Liver (tissue), 9 donors: Measurements from ENCODE around the gene KRT83. TPM values are rescaled to one million over a fixed set of nuclear protein-coding genes. Genes with fewer than 3 reads are reported as not detected.

Experiments used
- DNase-seq: peaks from one replicate; pipeline ENCODE4 v3.0.0-alpha.2; 2017; ENCODE audit warnings: low spot score
- H3K27ac ChIP-seq, 2 donors: one replicate each; pipeline ENCODE4 v1.7.0; 2013; ENCODE audit warnings: inconsistent platforms in 2 of 2, low read length in 2 of 2, control low read depth in 1 of 2, low read depth in 1 of 2, mild to moderate bottlenecking in 1 of 2
- H3K27me3 ChIP-seq, 4 donors: one replicate each; pipeline versions ENCODE4 v1.6.1 to v1.7.0; 2013; ENCODE audit warnings: low read length in 3 of 4, inconsistent platforms in 1 of 4, mild to moderate bottlenecking in 1 of 4, moderate library complexity in 1 of 4; ENCODE audit not compliant: control insufficient read depth in 4 of 4, insufficient read depth in 4 of 4
- H3K36me3 ChIP-seq, 4 donors: one replicate each; pipeline versions ENCODE4 v1.6.1 to v1.7.0; 2013; ENCODE audit warnings: low read length in 3 of 4, mild to moderate bottlenecking in 3 of 4, low read depth in 1 of 4, moderate library complexity in 1 of 4; ENCODE audit not compliant: control insufficient read depth in 4 of 4, insufficient read depth in 3 of 4
- H3K4me1 ChIP-seq, 4 donors: one replicate each; pipeline versions ENCODE4 v1.6.1 to v1.7.0; 2013; ENCODE audit warnings: low read length in 3 of 4, mild to moderate bottlenecking in 3 of 4, moderate library complexity in 1 of 4; ENCODE audit not compliant: control insufficient read depth in 4 of 4, insufficient read depth in 4 of 4
- H3K4me3 ChIP-seq, 3 donors: one replicate each; pipeline versions ENCODE4 v1.6.1 to v1.7.0; 2013; ENCODE audit warnings: low read length in 3 of 3, control low read depth in 1 of 3, low read depth in 1 of 3, mild to moderate bottlenecking in 1 of 3
- H3K9ac ChIP-seq, 2 donors: one replicate each; pipeline ENCODE4 v1.7.0; 2013; ENCODE audit warnings: low read length in 2 of 2, mild to moderate bottlenecking in 2 of 2, moderate library complexity in 2 of 2, control low read depth in 1 of 2, low read depth in 1 of 2
- H3K9me3 ChIP-seq, 4 donors: one replicate each; pipeline versions ENCODE4 v1.6.1 to v1.7.0; 2013; ENCODE audit warnings: low read length in 3 of 4; ENCODE audit not compliant: control insufficient read depth in 4 of 4
- ATF3 ChIP-seq: IDR thresholded peaks from 2 replicates; pipeline ENCODE4 v1.6.1; 2016; ENCODE audit warnings: antibody characterized with exemption
- CTCF ChIP-seq: fragments of 150-350 bp; IDR thresholded peaks from 2 replicates; pipeline ENCODE4 v1.5.1; 2017; ENCODE audit warnings: improper control_type of control experiment, low read depth, low read length; ENCODE audit not compliant: missing input control
- EGR1 ChIP-seq, 2 donors: IDR thresholded peaks; 2 replicates each; pipeline ENCODE4 v1.6.1; 2016 to 2018; ENCODE audit warnings: antibody characterized with exemption in 2 of 2, low read depth in 2 of 2
- FOXA1 ChIP-seq: IDR thresholded peaks from 2 replicates; pipeline ENCODE4 v1.6.1; 2016; ENCODE audit warnings: antibody characterized with exemption
- FOXA2 ChIP-seq: IDR thresholded peaks from 2 replicates; pipeline ENCODE4 v1.6.1; 2016; ENCODE audit warnings: antibody characterized with exemption
- GABPA ChIP-seq, 2 donors: IDR thresholded peaks in 1 of 2; conservative IDR thresholded peaks in 1 of 2; 2 replicates each; pipeline ENCODE4 v1.6.1; 2016; ENCODE audit warnings: antibody characterized with exemption in 2 of 2, mild to moderate bottlenecking in 1 of 2, moderate library complexity in 1 of 2
- HNF4A ChIP-seq, 2 donors: conservative IDR thresholded peaks; 2 replicates each; pipeline ENCODE4 v1.6.1; 2016; ENCODE audit warnings: antibody characterized with exemption in 2 of 2, mild to moderate bottlenecking in 2 of 2
- HNF4G ChIP-seq: IDR thresholded peaks from 2 replicates; pipeline ENCODE4 v1.6.1; 2016; ENCODE audit warnings: antibody characterized with exemption
- JUND ChIP-seq, 2 donors: IDR thresholded peaks; 2 replicates each; pipeline ENCODE4 v1.6.1; 2016; ENCODE audit warnings: antibody characterized with exemption in 2 of 2
- MAX ChIP-seq: IDR thresholded peaks from 2 replicates; pipeline ENCODE4 v1.6.1; 2016; ENCODE audit warnings: antibody characterized with exemption
- NR2F2 ChIP-seq: IDR thresholded peaks from 2 replicates; pipeline ENCODE4 v1.6.1; 2016; ENCODE audit warnings: antibody characterized with exemption
- RAD21 ChIP-seq, 2 donors: IDR thresholded peaks; 2 replicates each; pipeline ENCODE4 v1.6.1; 2016; ENCODE audit warnings: antibody characterized with exemption in 2 of 2, mild to moderate bottlenecking in 2 of 2
- REST ChIP-seq: IDR thresholded peaks from 2 replicates; pipeline ENCODE4 v1.6.1; 2016; ENCODE audit warnings: antibody characterized with exemption, mild to moderate bottlenecking
- RXRA ChIP-seq, 2 donors: IDR thresholded peaks; 2 replicates each; pipeline ENCODE4 v1.6.1; 2017 to 2018; ENCODE audit warnings: antibody characterized with exemption in 2 of 2, mild to moderate bottlenecking in 1 of 2
- SP1 ChIP-seq: IDR thresholded peaks from 2 replicates; pipeline ENCODE4 v1.6.1; 2018; ENCODE audit warnings: antibody characterized with exemption, mild to moderate bottlenecking
- TAF1 ChIP-seq: conservative IDR thresholded peaks from 2 replicates; pipeline ENCODE4 v1.6.1; 2016; ENCODE audit warnings: antibody characterized with exemption, mild to moderate bottlenecking
- YY1 ChIP-seq: IDR thresholded peaks from 2 replicates; pipeline ENCODE4 v1.6.1; 2016; ENCODE audit warnings: antibody characterized with exemption, mild to moderate bottlenecking
- ZBTB33 ChIP-seq: IDR thresholded peaks from 2 replicates; pipeline ENCODE4 v1.6.1; 2016; ENCODE audit warnings: antibody characterized with exemption
- WGBS: extraction: QIAGEN DNeasy Blood & Tissue Kit; methylation state at CpG from one replicate; pipeline ENCODE4 v1.1.7; 2013; 5-methylcytosine and 5-hydroxymethylcytosine counted together
- polyA plus RNA-seq, 2 donors: library from polyadenylated mRNA; stranded (reverse) in 1 of 2; unstranded in 1 of 2; fragments of 200-250 nt in 1 of 2; fragments of >200 nt in 1 of 2; fragmentation: Nextera tagmentation in 1 of 2; extraction: Ambion mirVana in 1 of 2; gene quantifications; one replicate each; pipeline versions ENCODE4 v1.2.1 to v1.2.3, GENCODE V29; 2013 to 2015
- total RNA-seq, 2 donors: library from RNA; depleted of rRNA; stranded (reverse); fragments of >200 nt; gene quantifications; one replicate each; pipeline ENCODE4 v1.2.3, GENCODE V29; 2014
- donor health status: healthy.
- donor health status: healthy.
- donor health status: healthy.
- donor health status: healthy.
- donor health status: healthy.

Gene KRT83
- total and polyA plus RNA-seq, 4 donors: not detected

- Histone ChIP-seq H3K4me3 (no peak overlapping the region), H3K36me3 (no peaks in the 10 kb centered on the region), H3K9ac (no peak overlapping the region), H3K4me1 (peaks cover 3 to 18% (median 11%) of the 10 kb centered on the region in 4 donors), H3K9me3 (peaks cover 0 to 7% (median 0%) of the 10 kb centered on the region in 4 donors), H3K27ac (no peak overlapping the region), H3K27me3 (no peaks in the 10 kb centered on the region)
- 78% methylated on average over 16 of the region's 16 CpGs for WGBS
- TF ChIP-seq FOXA1 (no peak), CTCF (no peak), YY1 (no peak), SP1 (no peak), HNF4G (no peak), ATF3 (no peak), REST (no peak), MAX (no peak)
- no peak for DNase-seq
Measured at GRCh38 chr12:52347551-52348510, 26.6 kb upstream of the KRT83 start.

GRCh38 chr12:52347016-52347415 is 25.8 kb upstream of the KRT83 start:
- no peak overlapping the region for H3K4me3 ChIP-seq
- H3K4me1 ChIP-seq: peaks cover 3 to 18% (median 11%) of the 10 kb centered on the region in 4 donors
- 79% methylated on average over 9 of the region's 9 CpGs for WGBS
- DNase-seq: no peak
- H3K27me3 ChIP-seq: no peaks in the 10 kb centered on the region
- no peak overlapping the region for H3K27ac ChIP-seq
- H3K9me3 ChIP-seq: peaks cover 0 to 7% (median 0%) of the 10 kb centered on the region in 4 donors
- no peaks in the 10 kb centered on the region for H3K36me3 ChIP-seq
- no peak overlapping the region for H3K9ac ChIP-seq
- TF ChIP-seq ATF3: no peak
- no peak for TF ChIP-seq TAF1
- no peak for TF ChIP-seq FOXA1
- TF ChIP-seq RAD21 (IDR thresholded peaks at IDR 0.05): no peak
- TF ChIP-seq FOXA2: no peak
- no peak for TF ChIP-seq YY1
- TF ChIP-seq NR2F2: no peak
- TF ChIP-seq SP1: no peak
- TF ChIP-seq EGR1 (IDR thresholded peaks at IDR 0.05; ENCODE audit: low read depth in 2 of 2): no peak
- no peak for TF ChIP-seq ZBTB33
- TF ChIP-seq JUND (IDR thresholded peaks at IDR 0.05): no peak
- TF ChIP-seq RXRA (IDR thresholded peaks at IDR 0.05): no peak
- no peak for TF ChIP-seq MAX
- no peak for TF ChIP-seq CTCF
- no peak for TF ChIP-seq GABPA (IDR thresholded peaks at IDR 0.05 in 1 of 2, conservative IDR thresholded peaks at IDR 0.05 in 1 of 2)
- no peak for TF ChIP-seq HNF4A (conservative IDR thresholded peaks at IDR 0.05)
